HUES64 (cell line): ENCODE results near the gene NOXA1. TPM values are rescaled to one million over a fixed set of nuclear protein-coding genes. Genes with fewer than 3 reads are reported as not detected.
A peak's percentile ranks its signal among the peaks of the same experiment; 100 is the strongest.
"Not testable (repeated sequence)": the region's sequence is repeated elsewhere in the genome, so short reads cannot be mapped to it uniquely, and the experiment has no call there.

Experiments used
- H3K27ac ChIP-seq: 2 replicates; pipeline ENCODE4 v1.7.0; 2013; ENCODE audit warnings: low read depth, low read length, inconsistent platforms
- H3K27me3 ChIP-seq: 2 replicates; pipeline ENCODE4 v1.6.1; 2013; ENCODE audit warnings: mild to moderate bottlenecking, low read length; ENCODE audit not compliant: insufficient read depth
- H3K36me3 ChIP-seq: 2 replicates; pipeline ENCODE4 v1.6.1; 2013; ENCODE audit warnings: mild to moderate bottlenecking, low read length; ENCODE audit not compliant: insufficient read depth
- H3K4me1 ChIP-seq: 2 replicates; pipeline ENCODE4 v1.6.1; 2013; ENCODE audit warnings: mild to moderate bottlenecking, low read length, moderate library complexity; ENCODE audit not compliant: insufficient read depth
- H3K4me3 ChIP-seq: 2 replicates; pipeline ENCODE4 v1.5.1; 2013; ENCODE audit warnings: mild to moderate bottlenecking, low read length, moderate library complexity
- H3K9ac ChIP-seq: 2 replicates; pipeline ENCODE4 v1.6.1; 2013; ENCODE audit warnings: mild to moderate bottlenecking, low read depth, low read length
- H3K9me3 ChIP-seq: 2 replicates; pipeline ENCODE4 v1.6.1; 2013; ENCODE audit warnings: low read depth, low read length; ENCODE audit not compliant: insufficient read depth
- WGBS: fragments of 150-250, 120-280 bp; methylation state at CpG from one replicate; pipeline ENCODE4 v1.1.7; 2013; ENCODE audit warnings: missing lambda C conversion rate; 5-methylcytosine and 5-hydroxymethylcytosine counted together
- polyA plus RNA-seq, 2 experiments: library from polyadenylated mRNA; stranded (reverse); fragments of 50-300 nt; gene quantifications; one replicate each; pipeline ENCODE4 v1.2.3, GENCODE V29; 2013

Gene NOXA1
- 0.25 TPM for polyA plus RNA-seq (2013, experiment 1 of 2)
- 0.32 TPM for polyA plus RNA-seq (2013, experiment 2 of 2)

GRCh38 chr9:137422604-137423513, at the start of gene NOXA1, which contains the start of gene EXD3:
Gene NOXA1, plus strand, starts transcription at chr9:137423393. Its CDS starts 137 bp downstream, at chr9:137423530.
Gene EXD3, minus strand, starts transcription at chr9:137423162. Its CDS starts 27,805 bp downstream, at chr9:137395357.
- Histone ChIP-seq H3K9ac (peak within 1 kb of the TSS; percentile 78), H3K4me3 (peak within 1 kb of the TSS; percentile 87), H3K27me3 (peaks cover 16% of the 10 kb centered on the region), H3K9me3 (no peaks in the 10 kb centered on the region), H3K4me1 (peaks cover 5% of the 10 kb centered on the region; the same call in 1 of the 2 replicates), H3K27ac (no peak within 1 kb of the TSS), H3K36me3 (peaks cover 2% of the 10 kb centered on the region; the same call in 1 of the 2 replicates)
- WGBS, result under 1% methylated on average over 113 of the region's 113 CpGs

- H3K9ac ChIP-seq, result no peak overlapping the region
- no peaks in the 10 kb centered on the region for H3K36me3 ChIP-seq
- no peaks in the 10 kb centered on the region for H3K27me3 ChIP-seq
- H3K4me3 ChIP-seq, result no peak overlapping the region
- WGBS, result 94% methylated on average over 16 of the region's 16 CpGs
- H3K27ac ChIP-seq, result no peak overlapping the region
- no peaks in the 10 kb centered on the region for H3K9me3 ChIP-seq
- no peaks in the 10 kb centered on the region for H3K4me1 ChIP-seq
Measured at GRCh38 chr9:137373611-137373980, 49.6 kb upstream of the NOXA1 start.

GRCh38 chr9:137374131-137374845, 48.9 kb upstream of the NOXA1 start:
- Histone ChIP-seq H3K4me1 (no peaks in the 10 kb centered on the region), H3K9ac (no peak overlapping the region), H3K27me3 (no peaks in the 10 kb centered on the region), H3K36me3 (no peaks in the 10 kb centered on the region), H3K27ac (no peak overlapping the region), H3K4me3 (no peak overlapping the region), H3K9me3 (no peaks in the 10 kb centered on the region)
- 93% methylated on average over 37 of the region's 37 CpGs for WGBS

GRCh38 chr9:137375321-137376058, 47.7 kb upstream of the NOXA1 start:
- H3K9me3 ChIP-seq, result no peaks in the 10 kb centered on the region
- H3K27me3 ChIP-seq, result 0 out of 2 replicates have a peak, but pooled peaks cover 2% of the 10 kb centered on the region
- WGBS, result 92% methylated on average over 11 of the region's 11 CpGs
- H3K4me1 ChIP-seq, result no peaks in the 10 kb centered on the region
- H3K4me3 ChIP-seq, result no peak overlapping the region
- H3K36me3 ChIP-seq, result no peaks in the 10 kb centered on the region
- no peak overlapping the region for H3K27ac ChIP-seq
- no peak overlapping the region for H3K9ac ChIP-seq

GRCh38 chr9:137376386-137376785, 46.8 kb upstream of the NOXA1 start:
- H3K27me3 ChIP-seq, result 0 out of 2 replicates have a peak, but pooled peaks cover 2% of the 10 kb centered on the region
- no peak overlapping the region for H3K9ac ChIP-seq
- H3K36me3 ChIP-seq, result no peaks in the 10 kb centered on the region
- no peak overlapping the region for H3K27ac ChIP-seq
- H3K4me1 ChIP-seq, result no peaks in the 10 kb centered on the region
- 92% methylated on average over 12 of the region's 12 CpGs for WGBS
- H3K4me3 ChIP-seq, result no peak overlapping the region
- no peaks in the 10 kb centered on the region for H3K9me3 ChIP-seq

- H3K9ac ChIP-seq, H3K4me3 ChIP-seq, H3K9me3 ChIP-seq, H3K27ac ChIP-seq, H3K27me3 ChIP-seq, H3K36me3 ChIP-seq, H3K4me1 ChIP-seq: not testable (repeated sequence)
- 94% methylated on average over 24 of the region's 37 CpGs for WGBS
Measured at GRCh38 chr9:137378688-137379410, 44.3 kb upstream of the NOXA1 start.

- Histone ChIP-seq H3K9ac (no peak overlapping the region), H3K4me1 (no peaks in the 10 kb centered on the region), H3K27ac (no peak overlapping the region), H3K36me3 (no peaks in the 10 kb centered on the region), H3K4me3 (no peak overlapping the region), H3K27me3 (0 out of 2 replicates have a peak, but pooled peaks cover 2% of the 10 kb centered on the region), H3K9me3 (no peaks in the 10 kb centered on the region)
- 90% methylated on average over 12 of the region's 12 CpGs for WGBS
Measured at GRCh38 chr9:137379761-137380161, 43.4 kb upstream of the NOXA1 start.

GRCh38 chr9:137380171-137380570, 43.0 kb upstream of the NOXA1 start:
- Histone ChIP-seq H3K4me1 (no peaks in the 10 kb centered on the region), H3K27ac (no peak overlapping the region), H3K27me3 (0 out of 2 replicates have a peak, but pooled peaks cover 2% of the 10 kb centered on the region), H3K4me3 (no peak overlapping the region), H3K36me3 (no peaks in the 10 kb centered on the region), H3K9me3 (no peaks in the 10 kb centered on the region), H3K9ac (no peak overlapping the region)
- WGBS, result 90% methylated on average over 2 of the region's 16 CpGs

GRCh38 chr9:137380606-137381005, 42.6 kb upstream of the NOXA1 start:
- H3K9ac ChIP-seq, result no peak overlapping the region
- H3K4me1 ChIP-seq, result no peaks in the 10 kb centered on the region
- WGBS, result 91% methylated on average over 4 of the region's 7 CpGs

More at GRCh38 chr9:137380606-137381005, 42.6 kb upstream of the NOXA1 start:
- no peak overlapping the region for H3K27ac ChIP-seq
- no peaks in the 10 kb centered on the region for H3K9me3 ChIP-seq
- no peak overlapping the region for H3K4me3 ChIP-seq
- H3K27me3 ChIP-seq, result 0 out of 2 replicates have a peak, but pooled peaks cover 2% of the 10 kb centered on the region
- H3K36me3 ChIP-seq, result no peaks in the 10 kb centered on the region
